ENCODE measurements around the gene SUN3. TPM values are rescaled to one million over a fixed set of nuclear protein-coding genes. Genes with fewer than 3 reads are reported as not detected.

The SUN3 gene
- total RNA-seq, 6 donors from 2014 or later: not detected

GRCh38 chr7:48035967-48036478, 7.1 kb upstream of the SUN3 start:
- no peaks in the 10 kb centered on the region for H3K9me3 ChIP-seq
- H3K27ac ChIP-seq: no peak overlapping the region
- peak overlapping the region; percentile 52 to 62 (median 60) for H3K4me3 ChIP-seq
- no peaks in the 10 kb centered on the region for H3K36me3 ChIP-seq
- H3K27me3 ChIP-seq: peaks cover 0 to 11% (median 3%) of the 10 kb centered on the region in 4 donors
- peaks cover 14 to 15% (median 15%) of the 10 kb centered on the region in 4 donors for H3K4me1 ChIP-seq
- no peak for TF ChIP-seq CTCF (IDR thresholded peaks at IDR 0.05)
- peak; percentile 24 to 86 for DNase-seq
- 3 to 11% methylated on average over 7 to 25 of the region's 42 CpGs for WGBS, 2 donors
- ATAC-seq (ENCODE audit: low FRiP score in 2 of 2): peak; percentile 53 to 60

GRCh38 chr7:48035301-48035966, 6.5 kb upstream of the SUN3 start, which contains the start of gene C7orf57:
Gene C7orf57, plus strand, starts transcription at chr7:48035543. Its CDS starts 766 bp downstream, at chr7:48036309.
- peak within 1 kb of the TSS; percentile 52 to 62 (median 60) for H3K4me3 ChIP-seq
- no peaks in the 10 kb centered on the region for H3K36me3 ChIP-seq
- TF ChIP-seq EP300 (IDR thresholded peaks at IDR 0.05) (no peak), CTCF (IDR thresholded peaks at IDR 0.05) (peak in 5 of 6 experiments; percentile 13 to 41 (median 22)), POLR2AphosphoS5 (IDR thresholded peaks at IDR 0.05) (peak in 1 of 2 donors; percentile 37), POLR2A (IDR thresholded peaks at IDR 0.05) (peak in 1 of 4 donors; percentile 15)
- no peaks in the 10 kb centered on the region for H3K9me3 ChIP-seq
- ATAC-seq (ENCODE audit: low FRiP score in 2 of 2) (peak; percentile 98), DNase-seq (peak; percentile 93 to 97)
- WGBS, 2 donors: 1% methylated on average over 30 of the region's 62 CpGs; no CpG with 5 or more reads in 1 of the 2 donors
- peaks cover 0 to 11% (median 3%) of the 10 kb centered on the region in 4 donors for H3K27me3 ChIP-seq
- H3K4me1 ChIP-seq: peaks cover 14 to 15% (median 15%) of the 10 kb centered on the region in 4 donors
- no peak within 1 kb of the TSS for H3K27ac ChIP-seq

GRCh38 chr7:48033922-48034321, 5.0 kb upstream of the SUN3 start:
- Histone ChIP-seq H3K27ac (no peak overlapping the region), H3K4me1 (peaks cover 14 to 15% (median 15%) of the 10 kb centered on the region in 4 donors), H3K27me3 (peaks cover 0 to 11% (median 3%) of the 10 kb centered on the region in 4 donors), H3K9me3 (no peaks in the 10 kb centered on the region), H3K36me3 (no peaks in the 10 kb centered on the region), H3K4me3 (no peak overlapping the region)
- DNase-seq: no peak
- no peak for ATAC-seq (ENCODE audit: low FRiP score in 2 of 2)
- no peak for TF ChIP-seq CTCF (IDR thresholded peaks at IDR 0.05)
- TF ChIP-seq EP300 (IDR thresholded peaks at IDR 0.05): no peak
- no peak for TF ChIP-seq POLR2A (IDR thresholded peaks at IDR 0.05)
- TF ChIP-seq POLR2AphosphoS5 (IDR thresholded peaks at IDR 0.05): no peak
- 66 to 67% methylated on average over 5 of the region's 5 CpGs for WGBS, 2 donors

GRCh38 chr7:48031111-48031510, 2.2 kb upstream of the SUN3 start:
- Histone ChIP-seq H3K4me3 (no peak overlapping the region), H3K27me3 (peaks cover 0 to 9% (median under 1%) of the 10 kb centered on the region in 4 donors), H3K36me3 (no peaks in the 10 kb centered on the region), H3K27ac (no peak overlapping the region), H3K4me1 (peaks cover 12% of the 10 kb centered on the region in 4 donors), H3K9me3 (no peaks in the 10 kb centered on the region)
- no peak for ATAC-seq (ENCODE audit: low FRiP score in 2 of 2)
- no peak for DNase-seq
- TF ChIP-seq POLR2AphosphoS5 (IDR thresholded peaks at IDR 0.05) (no peak), CTCF (IDR thresholded peaks at IDR 0.05) (no peak), EP300 (IDR thresholded peaks at IDR 0.05) (no peak), POLR2A (IDR thresholded peaks at IDR 0.05) (no peak)
- WGBS, 2 donors: 64 to 65% methylated on average over 2 of the region's 2 CpGs
